C4-2B (cell line): ENCODE measurements around the gene LRIG3.

ENCODE experiments used
- ZFX ChIP-seq: fragments of 450-650 bp; IDR thresholded peaks from 2 replicates; pipeline ENCODE4 v1.6.1; 2017
- TF ChIP-seq, protein P1 (sequence below): fragments of 450-650 bp; conservative IDR thresholded peaks from 2 replicates; pipeline ENCODE4 v1.5.1; 2017; ENCODE audit warnings: mild to moderate bottlenecking

DNA sequence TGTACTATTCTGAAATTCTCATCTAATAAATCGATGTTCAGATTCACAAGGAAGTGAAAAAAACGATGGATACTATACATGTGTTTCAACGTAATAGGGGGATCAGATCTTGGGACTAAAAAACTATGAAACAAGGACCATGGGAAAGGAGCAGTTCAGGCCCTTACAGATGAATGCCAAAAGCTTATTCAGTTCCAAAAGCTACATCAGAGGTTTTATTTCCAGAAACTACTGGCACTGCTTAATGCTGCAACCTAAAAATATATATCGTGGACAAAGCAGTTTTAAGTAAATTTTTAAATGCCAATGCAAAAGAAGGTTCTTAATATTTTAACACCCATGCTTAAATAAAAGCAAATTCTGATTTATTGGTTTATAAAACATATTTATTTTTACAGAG lies 38.5 kb downstream of the LRIG3 start:
- TF ChIP-seq, protein P1, sequence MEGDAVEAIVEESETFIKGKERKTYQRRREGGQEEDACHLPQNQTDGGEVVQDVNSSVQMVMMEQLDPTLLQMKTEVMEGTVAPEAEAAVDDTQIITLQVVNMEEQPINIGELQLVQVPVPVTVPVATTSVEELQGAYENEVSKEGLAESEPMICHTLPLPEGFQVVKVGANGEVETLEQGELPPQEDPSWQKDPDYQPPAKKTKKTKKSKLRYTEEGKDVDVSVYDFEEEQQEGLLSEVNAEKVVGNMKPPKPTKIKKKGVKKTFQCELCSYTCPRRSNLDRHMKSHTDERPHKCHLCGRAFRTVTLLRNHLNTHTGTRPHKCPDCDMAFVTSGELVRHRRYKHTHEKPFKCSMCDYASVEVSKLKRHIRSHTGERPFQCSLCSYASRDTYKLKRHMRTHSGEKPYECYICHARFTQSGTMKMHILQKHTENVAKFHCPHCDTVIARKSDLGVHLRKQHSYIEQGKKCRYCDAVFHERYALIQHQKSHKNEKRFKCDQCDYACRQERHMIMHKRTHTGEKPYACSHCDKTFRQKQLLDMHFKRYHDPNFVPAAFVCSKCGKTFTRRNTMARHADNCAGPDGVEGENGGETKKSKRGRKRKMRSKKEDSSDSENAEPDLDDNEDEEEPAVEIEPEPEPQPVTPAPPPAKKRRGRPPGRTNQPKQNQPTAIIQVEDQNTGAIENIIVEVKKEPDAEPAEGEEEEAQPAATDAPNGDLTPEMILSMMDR = no peak
- no peak for TF ChIP-seq ZFX
